Measurements from ENCODE around the gene SRGN.

- TF ChIP-seq POLR2A (IDR thresholded peaks at IDR 0.05) (no peak), CTCF (IDR thresholded peaks at IDR 0.05) (no peak), EP300 (IDR thresholded peaks at IDR 0.05) (no peak)
These were observed 25.0 kb upstream of the SRGN start for GRCh38 chr10:69062901-69063300.

Data from tibial nerve (tissue), 4 donors.